Kidney epithelial cell (primary cell): Measurements from ENCODE around the gene CTAGE1. TPM values are rescaled to one million over a fixed set of nuclear protein-coding genes. Genes with fewer than 3 reads are reported as not detected.
"Not testable (repeated sequence)": the region's sequence is repeated elsewhere in the genome, so short reads cannot be mapped to it uniquely, and the experiment has no call there.

ENCODE experiments used
- DNase-seq: peaks from one replicate; pipeline ENCODE4 v3.0.0-alpha.2; 2010; ENCODE audit warnings: low read depth
- H3K27me3 ChIP-seq: 2 replicates; pipeline ENCODE4 v1.6.0; 2011; ENCODE audit warnings: low read length; ENCODE audit not compliant: control insufficient read depth, insufficient read depth
- H3K36me3 ChIP-seq: 2 replicates; pipeline ENCODE4 v1.5.1; 2011; ENCODE audit warnings: low read length; ENCODE audit not compliant: control insufficient read depth, insufficient read depth
- H3K4me3 ChIP-seq: 2 replicates; pipeline ENCODE4 v1.5.1; 2011; ENCODE audit warnings: low read depth, mild to moderate bottlenecking, control low read depth, low read length
- CTCF ChIP-seq: IDR thresholded peaks from 2 replicates; pipeline ENCODE4 v1.5.1; 2011; ENCODE audit warnings: mild to moderate bottlenecking, moderate library complexity, low read length, control low read depth, inconsistent platforms; ENCODE audit not compliant: insufficient read depth, poor library complexity, severe bottlenecking
- total RNA-seq: library from RNA; depleted of rRNA; stranded (reverse); fragments of >200 nt; gene quantifications from 2 replicates; pipeline ENCODE4 v1.2.3, GENCODE V29; 2015

Gene CTAGE1
- total RNA-seq, 1 donor from 2014 or later, result not detected

GRCh38 chr18:22394428-22394827 is 23.3 kb downstream of the CTAGE1 start:
- no peak for TF ChIP-seq CTCF
- Histone ChIP-seq H3K36me3 (no peaks in the 10 kb centered on the region), H3K27me3 (no peaks in the 10 kb centered on the region), H3K4me3 (no peak overlapping the region)
- no peak for DNase-seq

GRCh38 chr18:22393164-22393563 is 24.6 kb downstream of the CTAGE1 start:
- not testable (repeated sequence) for H3K4me3 ChIP-seq, H3K27me3 ChIP-seq, H3K36me3 ChIP-seq, DNase-seq

GRCh38 chr18:22391407-22392345 is 26.0 kb downstream of the CTAGE1 start:
- no peak for TF ChIP-seq CTCF
- H3K4me3 ChIP-seq, result no peak overlapping the region
- no peaks in the 10 kb centered on the region for H3K36me3 ChIP-seq
- H3K27me3 ChIP-seq, result no peaks in the 10 kb centered on the region
- DNase-seq, result peak; percentile 97

GRCh38 chr18:22387787-22388186 is 29.9 kb downstream of the CTAGE1 start:
- Histone ChIP-seq H3K36me3 (no peaks in the 10 kb centered on the region), H3K4me3 (no peak overlapping the region), H3K27me3 (no peaks in the 10 kb centered on the region)
- TF ChIP-seq CTCF, result no peak
- no peak for DNase-seq

- Histone ChIP-seq H3K36me3 (no peaks in the 10 kb centered on the region), H3K27me3 (no peaks in the 10 kb centered on the region), H3K4me3 (no peak overlapping the region)
- no peak for DNase-seq
- TF ChIP-seq CTCF, result no peak
These were observed 30.4 kb downstream of the CTAGE1 start for GRCh38 chr18:22387364-22387763.

- DNase-seq, result no peak
- H3K27me3 ChIP-seq, result no peaks in the 10 kb centered on the region
- no peak for TF ChIP-seq CTCF
- no peaks in the 10 kb centered on the region for H3K36me3 ChIP-seq
- no peak overlapping the region for H3K4me3 ChIP-seq
These were observed 32.0 kb downstream of the CTAGE1 start for GRCh38 chr18:22385718-22386117.
